ENCODE results near the gene SSH3.

The SSH3 gene

DNA sequence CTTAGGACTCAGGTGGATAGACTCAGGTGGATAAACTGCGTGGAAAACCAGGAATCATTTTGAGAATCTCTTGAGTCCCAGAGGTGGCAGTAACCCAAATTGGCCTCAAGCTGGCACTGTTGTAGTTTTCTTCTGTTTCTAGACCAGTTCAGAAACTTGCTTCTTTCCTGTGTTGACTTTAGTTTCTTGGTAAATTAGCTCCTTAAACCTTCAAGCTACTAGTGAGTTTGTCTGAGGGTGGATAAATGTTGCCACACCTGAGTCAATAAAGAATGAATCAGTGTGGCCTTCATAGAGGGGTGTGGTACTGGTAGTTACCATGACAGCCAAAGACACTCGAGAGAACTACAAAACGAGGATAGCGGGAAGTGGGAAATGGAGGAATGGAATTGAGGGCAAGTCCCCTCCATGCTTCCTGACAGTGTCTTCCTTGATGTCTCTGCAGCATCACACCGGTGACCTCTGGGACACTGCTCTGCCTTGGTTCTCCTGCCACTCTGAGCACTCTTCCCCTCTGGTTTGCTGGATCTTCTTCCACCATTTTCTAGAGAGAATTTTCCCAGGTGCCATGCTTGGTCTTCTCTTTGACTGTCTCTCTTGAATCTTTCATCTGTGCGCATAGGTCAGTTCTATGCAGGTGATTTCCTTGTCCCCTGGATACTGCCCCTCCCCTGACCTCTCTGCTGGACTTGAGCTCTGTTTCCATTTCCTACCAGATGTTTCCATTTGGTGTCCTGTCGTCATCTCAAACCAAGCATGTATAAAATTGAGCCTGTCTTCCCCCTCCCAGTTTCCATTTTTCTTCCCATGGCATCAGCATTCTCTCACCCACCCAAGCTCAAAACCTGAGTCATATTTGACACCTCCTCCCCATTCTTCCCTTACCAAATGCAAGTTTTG is 42.8 kb downstream of the SSH3 start:
- H3K36me3 ChIP-seq (ENCODE audit: control insufficient read depth, insufficient read depth, low read length) = no peaks in the 10 kb centered on the region
- no peak overlapping the region for H3K4me2 ChIP-seq (ENCODE audit: low read length)
- no peaks in the 10 kb centered on the region for H3K27me3 ChIP-seq (ENCODE audit: control insufficient read depth, insufficient read depth, low read length)
- H3K79me2 ChIP-seq = no peaks in the 10 kb centered on the region
- no peaks in the 10 kb centered on the region for H3K9me3 ChIP-seq (ENCODE audit: control insufficient read depth, low read length)
- no peak overlapping the region for H2AFZ ChIP-seq
- no peak overlapping the region for H3K4me3 ChIP-seq (ENCODE audit: low read depth, low read length)
- no peaks in the 10 kb centered on the region for H3K4me1 ChIP-seq
- TF ChIP-seq, protein P1, sequence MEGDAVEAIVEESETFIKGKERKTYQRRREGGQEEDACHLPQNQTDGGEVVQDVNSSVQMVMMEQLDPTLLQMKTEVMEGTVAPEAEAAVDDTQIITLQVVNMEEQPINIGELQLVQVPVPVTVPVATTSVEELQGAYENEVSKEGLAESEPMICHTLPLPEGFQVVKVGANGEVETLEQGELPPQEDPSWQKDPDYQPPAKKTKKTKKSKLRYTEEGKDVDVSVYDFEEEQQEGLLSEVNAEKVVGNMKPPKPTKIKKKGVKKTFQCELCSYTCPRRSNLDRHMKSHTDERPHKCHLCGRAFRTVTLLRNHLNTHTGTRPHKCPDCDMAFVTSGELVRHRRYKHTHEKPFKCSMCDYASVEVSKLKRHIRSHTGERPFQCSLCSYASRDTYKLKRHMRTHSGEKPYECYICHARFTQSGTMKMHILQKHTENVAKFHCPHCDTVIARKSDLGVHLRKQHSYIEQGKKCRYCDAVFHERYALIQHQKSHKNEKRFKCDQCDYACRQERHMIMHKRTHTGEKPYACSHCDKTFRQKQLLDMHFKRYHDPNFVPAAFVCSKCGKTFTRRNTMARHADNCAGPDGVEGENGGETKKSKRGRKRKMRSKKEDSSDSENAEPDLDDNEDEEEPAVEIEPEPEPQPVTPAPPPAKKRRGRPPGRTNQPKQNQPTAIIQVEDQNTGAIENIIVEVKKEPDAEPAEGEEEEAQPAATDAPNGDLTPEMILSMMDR (IDR thresholded peaks at IDR 0.05) = peak; percentile 50
- H3K27ac ChIP-seq = no peak overlapping the region
- H3K9ac ChIP-seq = no peak overlapping the region

DNA sequence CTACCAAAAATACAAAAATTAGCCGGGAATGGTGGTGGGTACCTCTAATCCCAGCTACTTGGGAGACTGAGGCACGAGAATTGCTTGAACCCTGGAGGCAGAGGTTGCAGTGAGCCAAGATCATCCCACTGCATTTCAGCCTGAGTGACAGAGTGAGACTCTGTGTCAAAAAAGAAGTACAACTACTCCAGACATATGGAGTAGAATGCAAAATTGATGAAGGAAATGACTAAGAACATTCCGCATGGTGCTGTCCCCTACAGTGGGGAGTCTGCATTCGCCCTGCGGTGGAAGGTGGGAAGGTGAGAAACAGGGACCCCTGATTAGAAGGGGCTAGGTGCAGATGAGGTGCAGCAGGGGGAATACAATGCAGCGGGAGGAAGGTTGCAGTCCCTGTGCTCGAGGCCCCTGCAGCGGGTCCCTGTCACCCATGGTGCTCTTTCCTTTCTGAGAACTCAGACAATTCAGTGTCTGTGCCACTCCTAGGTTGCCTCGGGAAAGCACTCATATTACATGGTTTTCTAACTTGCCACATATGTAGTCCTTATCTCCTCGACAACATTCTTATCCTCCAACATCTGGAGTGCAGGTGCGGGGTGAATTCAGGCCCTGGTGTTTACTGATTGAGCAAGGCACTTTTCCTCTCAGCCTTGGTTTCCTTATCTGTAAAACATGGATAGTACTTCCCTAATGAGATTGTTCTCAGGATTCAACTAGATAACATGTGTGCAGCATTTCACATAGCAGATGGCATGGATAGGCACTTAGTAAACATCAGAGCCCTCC is 44.8 kb downstream of the SSH3 start:
- no peak overlapping the region for H2AFZ ChIP-seq
- H3K9me3 ChIP-seq (ENCODE audit: control insufficient read depth, low read length) = no peaks in the 10 kb centered on the region
- peaks cover 4% of the 10 kb centered on the region for H3K4me1 ChIP-seq
- H3K27ac ChIP-seq = no peak overlapping the region
- no peaks in the 10 kb centered on the region for H3K27me3 ChIP-seq (ENCODE audit: control insufficient read depth, insufficient read depth, low read length)
- no peaks in the 10 kb centered on the region for H3K36me3 ChIP-seq (ENCODE audit: control insufficient read depth, insufficient read depth, low read length)
- no peak overlapping the region for H3K4me3 ChIP-seq (ENCODE audit: low read depth, low read length)
- TF ChIP-seq, protein P1 (IDR thresholded peaks at IDR 0.05) = no peak
- H3K9ac ChIP-seq = no peak overlapping the region
- H3K4me2 ChIP-seq (ENCODE audit: low read length) = no peak overlapping the region
- H3K79me2 ChIP-seq = peaks cover 2% of the 10 kb centered on the region

DNA sequence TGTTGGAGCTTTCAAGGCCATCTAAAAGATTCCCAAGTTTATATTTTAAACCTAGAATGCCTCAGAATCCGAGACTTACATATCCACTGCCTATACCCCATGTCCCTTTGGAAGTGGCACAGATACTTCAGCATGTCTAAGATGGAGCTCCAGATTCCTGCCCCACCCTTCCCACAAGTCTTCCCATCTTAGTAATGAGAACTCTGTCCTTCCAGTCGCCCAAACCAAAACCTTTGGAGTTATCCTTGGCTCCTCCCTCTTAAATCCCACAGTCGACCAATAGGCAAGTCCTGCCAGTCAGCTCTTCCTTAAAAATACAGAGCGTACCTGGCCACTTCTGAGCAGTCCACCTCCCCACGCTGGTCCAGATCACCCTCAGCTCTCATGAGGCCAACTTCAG is 45.7 kb downstream of the SSH3 start:
- Histone ChIP-seq H3K4me2 (ENCODE audit: low read length) (no peak overlapping the region), H3K27ac (no peak overlapping the region), H3K4me3 (ENCODE audit: low read depth, low read length) (no peak overlapping the region), H3K36me3 (ENCODE audit: control insufficient read depth, insufficient read depth, low read length) (no peaks in the 10 kb centered on the region), H2AFZ (no peak overlapping the region), H3K4me1 (peaks cover 8% of the 10 kb centered on the region), H3K9me3 (ENCODE audit: control insufficient read depth, low read length) (no peaks in the 10 kb centered on the region), H3K27me3 (ENCODE audit: control insufficient read depth, insufficient read depth, low read length) (no peaks in the 10 kb centered on the region), H3K9ac (no peak overlapping the region), H3K79me2 (peaks cover 2% of the 10 kb centered on the region)
- TF ChIP-seq, protein P1 (IDR thresholded peaks at IDR 0.05) = no peak

DNA sequence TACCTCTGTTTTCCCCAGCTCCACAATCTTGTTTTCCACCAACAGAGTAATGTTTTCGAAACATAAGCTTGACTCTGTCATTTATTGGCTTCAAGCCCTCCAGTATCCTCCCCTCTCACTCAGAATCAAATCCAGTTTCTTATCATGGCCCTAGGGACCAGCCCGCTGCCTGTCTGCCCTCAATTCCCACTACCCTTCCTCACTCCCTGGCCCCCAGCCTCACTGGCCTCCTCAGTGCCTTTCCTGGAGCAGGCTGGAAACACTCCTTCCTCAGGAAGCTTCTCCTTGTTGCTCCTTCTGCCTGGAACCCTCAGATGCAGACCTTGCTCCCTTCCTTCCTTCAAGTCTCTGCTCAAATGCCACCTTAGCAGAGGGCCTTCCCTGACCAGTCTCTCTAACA is 46.1 kb downstream of the SSH3 start:
- H3K4me3 ChIP-seq (ENCODE audit: low read depth, low read length) = no peak overlapping the region
- peaks cover 8% of the 10 kb centered on the region for H3K4me1 ChIP-seq
- no peak overlapping the region for H3K4me2 ChIP-seq (ENCODE audit: low read length)
- TF ChIP-seq, protein P1 (IDR thresholded peaks at IDR 0.05) = no peak
- no peaks in the 10 kb centered on the region for H3K27me3 ChIP-seq (ENCODE audit: control insufficient read depth, insufficient read depth, low read length)
- no peak overlapping the region for H3K27ac ChIP-seq
- H3K9me3 ChIP-seq (ENCODE audit: control insufficient read depth, low read length) = no peaks in the 10 kb centered on the region
- H2AFZ ChIP-seq = no peak overlapping the region
- H3K9ac ChIP-seq = no peak overlapping the region
- H3K36me3 ChIP-seq (ENCODE audit: control insufficient read depth, insufficient read depth, low read length) = no peaks in the 10 kb centered on the region
- H3K79me2 ChIP-seq = peaks cover 2% of the 10 kb centered on the region
